Memory B cell (primary cell): ENCODE measurements around the gene PPIL1.

Source experiments
- ATAC-seq: fragments of 150-1000 bp; cut with Tn5 transposase; 2 replicates; pipeline ENCODE4 v1.10.0; 2021; ENCODE audit warnings: low read depth, mild to moderate bottlenecking, moderate library complexity
- DNase-seq, 2 donors: peaks; one replicate each; pipeline ENCODE4 v3.0.0; 2022; ENCODE audit warnings: low spot score in 2 of 2
- H3K27ac Mint-ChIP-seq: one replicate; pipeline ENCODE4 v1.8.0; 2022; ENCODE audit warnings: mild to moderate bottlenecking, moderate library complexity, mixed read lengths
- H3K27me3 Mint-ChIP-seq: one replicate; pipeline ENCODE4 v1.8.0; 2022; ENCODE audit warnings: mixed read lengths
- H3K36me3 Mint-ChIP-seq: one replicate; pipeline ENCODE4 v1.8.0; 2022; ENCODE audit warnings: mild to moderate bottlenecking, mixed read lengths
- H3K4me1 Mint-ChIP-seq: one replicate; pipeline ENCODE4 v1.8.0; 2022; ENCODE audit warnings: mixed read lengths
- H3K4me3 Mint-ChIP-seq: one replicate; pipeline ENCODE4 v1.8.0; 2022; ENCODE audit warnings: mild to moderate bottlenecking, moderate library complexity, mixed read lengths
- H3K9me3 Mint-ChIP-seq: one replicate; pipeline ENCODE4 v1.8.0; 2022; ENCODE audit warnings: mixed read lengths

PPIL1 gene

GRCh38 chr6:36873612-36874442, 776 bp downstream of the PPIL1 start:
- H3K27me3 Mint-ChIP-seq: no peaks in the 10 kb centered on the region
- H3K9me3 Mint-ChIP-seq: no peaks in the 10 kb centered on the region
- peaks cover 16% of the 10 kb centered on the region for H3K4me1 Mint-ChIP-seq
- H3K36me3 Mint-ChIP-seq: peaks cover 9% of the 10 kb centered on the region
- peak overlapping the region; percentile 99 for H3K4me3 Mint-ChIP-seq
- no peak for DNase-seq
- peak overlapping the region; percentile 93 for H3K27ac Mint-ChIP-seq
- no peak for ATAC-seq

- DNase-seq (no peak), ATAC-seq (no peak)
- peak overlapping the region; percentile 93 for H3K27ac Mint-ChIP-seq
- peak overlapping the region; percentile 99 for H3K4me3 Mint-ChIP-seq
- no peaks in the 10 kb centered on the region for H3K9me3 Mint-ChIP-seq
- no peaks in the 10 kb centered on the region for H3K27me3 Mint-ChIP-seq
- H3K4me1 Mint-ChIP-seq: peaks cover 17% of the 10 kb centered on the region
- H3K36me3 Mint-ChIP-seq: peaks cover 9% of the 10 kb centered on the region
Observed at GRCh38 chr6:36873115-36873514, 1.5 kb downstream of the PPIL1 start.

GRCh38 chr6:36871686-36872085, 2.9 kb downstream of the PPIL1 start:
- Mint-ChIP-seq H3K4me1 (peaks cover 24% of the 10 kb centered on the region), H3K9me3 (no peaks in the 10 kb centered on the region), H3K36me3 (peaks cover 17% of the 10 kb centered on the region), H3K27ac (no peak overlapping the region), H3K27me3 (no peaks in the 10 kb centered on the region), H3K4me3 (no peak overlapping the region)
- ATAC-seq (no peak), DNase-seq (no peak)

GRCh38 chr6:36867471-36868224, 7.0 kb downstream of the PPIL1 start:
- Mint-ChIP-seq H3K4me1 (peaks cover 32% of the 10 kb centered on the region), H3K9me3 (no peaks in the 10 kb centered on the region), H3K27me3 (no peaks in the 10 kb centered on the region), H3K4me3 (no peak overlapping the region), H3K27ac (no peak overlapping the region), H3K36me3 (peaks cover 40% of the 10 kb centered on the region)
- ATAC-seq: no peak
- no peak for DNase-seq

- Mint-ChIP-seq H3K36me3 (peaks cover 39% of the 10 kb centered on the region), H3K4me1 (peaks cover 30% of the 10 kb centered on the region), H3K4me3 (no peak overlapping the region), H3K27ac (no peak overlapping the region), H3K27me3 (no peaks in the 10 kb centered on the region), H3K9me3 (no peaks in the 10 kb centered on the region)
- no peak for ATAC-seq
- no peak for DNase-seq
Observed at GRCh38 chr6:36865835-36866234, 8.8 kb downstream of the PPIL1 start.

- H3K27ac Mint-ChIP-seq: no peak overlapping the region
- peaks cover 24% of the 10 kb centered on the region for H3K4me1 Mint-ChIP-seq
- ATAC-seq (no peak), DNase-seq (no peak)
- no peaks in the 10 kb centered on the region for H3K27me3 Mint-ChIP-seq
- peaks cover 38% of the 10 kb centered on the region for H3K36me3 Mint-ChIP-seq
- H3K9me3 Mint-ChIP-seq: no peaks in the 10 kb centered on the region
- no peak overlapping the region for H3K4me3 Mint-ChIP-seq
Observed at GRCh38 chr6:36863670-36864540, 10.7 kb downstream of the PPIL1 start.

- Mint-ChIP-seq H3K9me3 (no peaks in the 10 kb centered on the region), H3K4me1 (peaks cover 21% of the 10 kb centered on the region), H3K4me3 (no peak overlapping the region), H3K36me3 (peaks cover 40% of the 10 kb centered on the region), H3K27me3 (no peaks in the 10 kb centered on the region), H3K27ac (no peak overlapping the region)
- DNase-seq: no peak
- ATAC-seq: no peak
Observed at GRCh38 chr6:36862848-36863382, 11.7 kb downstream of the PPIL1 start.

GRCh38 chr6:36862164-36862847, 12.3 kb downstream of the PPIL1 start:
- peaks cover 15% of the 10 kb centered on the region for H3K4me1 Mint-ChIP-seq
- H3K9me3 Mint-ChIP-seq: no peaks in the 10 kb centered on the region
- no peak overlapping the region for H3K4me3 Mint-ChIP-seq
- no peaks in the 10 kb centered on the region for H3K27me3 Mint-ChIP-seq
- ATAC-seq (no peak), DNase-seq (no peak)
- H3K36me3 Mint-ChIP-seq: peaks cover 34% of the 10 kb centered on the region
- H3K27ac Mint-ChIP-seq: no peak overlapping the region

- peaks cover 38% of the 10 kb centered on the region for H3K36me3 Mint-ChIP-seq
- DNase-seq: no peak
- H3K27ac Mint-ChIP-seq: no peak overlapping the region
- no peaks in the 10 kb centered on the region for H3K27me3 Mint-ChIP-seq
- H3K4me3 Mint-ChIP-seq: no peak overlapping the region
- no peaks in the 10 kb centered on the region for H3K9me3 Mint-ChIP-seq
- peaks cover 13% of the 10 kb centered on the region for H3K4me1 Mint-ChIP-seq
- ATAC-seq: no peak
Observed at GRCh38 chr6:36860126-36860525, 14.5 kb downstream of the PPIL1 start.

GRCh38 chr6:36858407-36858981, 16.1 kb downstream of the PPIL1 start:
- Mint-ChIP-seq H3K9me3 (no peaks in the 10 kb centered on the region), H3K4me3 (no peak overlapping the region), H3K36me3 (peaks cover 39% of the 10 kb centered on the region), H3K4me1 (peaks cover 3% of the 10 kb centered on the region), H3K27me3 (no peaks in the 10 kb centered on the region), H3K27ac (no peak overlapping the region)
- DNase-seq: no peak
- ATAC-seq: no peak

- Mint-ChIP-seq H3K4me3 (no peak overlapping the region), H3K9me3 (no peaks in the 10 kb centered on the region), H3K27ac (no peak overlapping the region), H3K36me3 (peaks cover 39% of the 10 kb centered on the region), H3K27me3 (no peaks in the 10 kb centered on the region), H3K4me1 (no peaks in the 10 kb centered on the region)
- ATAC-seq: no peak
- DNase-seq: no peak
Observed at GRCh38 chr6:36857325-36857724, 17.3 kb downstream of the PPIL1 start.

GRCh38 chr6:36856277-36856676, 18.3 kb downstream of the PPIL1 start:
- H3K36me3 Mint-ChIP-seq: peaks cover 39% of the 10 kb centered on the region
- DNase-seq (no peak), ATAC-seq (no peak)
- no peaks in the 10 kb centered on the region for H3K4me1 Mint-ChIP-seq
- no peaks in the 10 kb centered on the region for H3K9me3 Mint-ChIP-seq
- no peaks in the 10 kb centered on the region for H3K27me3 Mint-ChIP-seq
- H3K4me3 Mint-ChIP-seq: no peak overlapping the region
- H3K27ac Mint-ChIP-seq: no peak overlapping the region

- Mint-ChIP-seq H3K27me3 (no peaks in the 10 kb centered on the region), H3K36me3 (peaks cover 40% of the 10 kb centered on the region), H3K4me1 (no peaks in the 10 kb centered on the region), H3K4me3 (no peak overlapping the region), H3K9me3 (peaks cover 2% of the 10 kb centered on the region), H3K27ac (no peak overlapping the region)
- ATAC-seq: no peak
- no peak for DNase-seq
Observed at GRCh38 chr6:36855750-36856149, 18.9 kb downstream of the PPIL1 start.
